NCI-H128 (cell line): ENCODE measurements around the gene BDP1.
"Not testable (repeated sequence)": the region's sequence is repeated elsewhere in the genome, so short reads cannot be mapped to it uniquely, and the experiment has no call there.

Experiments
- DNase-seq: peaks from one replicate; lab custom pipeline; 2025; ENCODE audit not compliant: unreplicated experiment; lab: John Stamatoyannopoulos, UW

BDP1 gene

GRCh38 chr5:71609916-71610315, 154.5 kb downstream of the BDP1 start:
- DNase-seq: not testable (repeated sequence)

DNA sequence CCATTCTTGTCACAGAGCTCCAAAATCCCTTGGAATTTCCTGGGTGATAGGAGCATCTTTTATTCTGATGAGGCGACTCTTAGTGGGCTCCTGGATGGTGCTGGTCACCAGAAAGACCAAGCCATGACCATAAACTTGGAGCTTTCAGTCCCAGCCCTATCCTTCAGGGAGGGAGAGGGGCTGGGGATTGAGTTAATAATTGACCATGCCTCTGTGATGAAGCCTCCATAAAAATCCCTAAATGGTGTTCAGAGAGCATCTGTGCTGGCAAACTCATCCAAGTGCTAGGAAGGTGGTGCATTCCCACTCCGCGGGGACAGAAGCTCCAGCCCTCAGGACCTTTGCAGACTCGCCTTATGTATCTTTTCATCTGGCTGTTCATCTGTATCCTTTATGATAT, 160.4 kb downstream of the BDP1 start:
- DNase-seq: no peak
